A549 (cell line): ENCODE measurements around the gene SUCLA2. TPM values are rescaled to one million over a fixed set of nuclear protein-coding genes. Genes with fewer than 3 reads are reported as not detected.

Source experiments
- ATAC-seq, 2 experiments: fragments of 200-7000 bp in 1 of 2; fragments of >200 bp in 1 of 2; cut with Nextera tagmentation in 1 of 2; cut with Tn5 transposase in 1 of 2; 3 replicates each; pipeline versions ENCODE4 v1.8.0 to v1.9.1; 2018 to 2020; ENCODE audit warnings: mild to moderate bottlenecking in 1 of 2, moderate library complexity in 1 of 2
- CTCF ChIA-PET: fragments of 300-600 bp; sonication (Branson Sonifier 250); formaldehyde crosslinking; extraction: SDS; loops from one replicate; lab custom pipeline; 2021; ENCODE audit warnings: antibody characterized with exemption, inconsistent platforms; lab: Yijun Ruan, JAX
- POLR2A ChIA-PET: fragments of 350-600 bp; formaldehyde crosslinking; extraction: SDS; loops from one replicate; lab custom pipeline; 2021; ENCODE audit warnings: antibody characterized with exemption, inconsistent platforms; lab: Yijun Ruan, JAX
- DNase-seq, 2 experiments: peaks; one replicate each; pipeline versions ENCODE4 v3.0.0 to v3.0.0-alpha.2; 2011 to 2016; ENCODE audit warnings: low read depth in 1 of 2, low spot score in 1 of 2
- FAIRE-seq: peaks from 2 replicates; lab custom pipeline; 2011; peaks lifted over from hg19 to GRCh38; lab: Jason Lieb, UNC
- H3K27ac ChIP-seq, 2 experiments: fragments of >200 bp; sonication (Bioruptor Twin); formaldehyde crosslinking; 3 replicates each; pipeline ENCODE4 v1.5.1; 2016 to 2017
- H3K4me1 ChIP-seq: fragments of >200 bp; sonication (Bioruptor Twin); formaldehyde crosslinking; 3 replicates; pipeline ENCODE4 v1.6.1; 2016
- H3K4me2 ChIP-seq: fragments of >200 bp; sonication (Bioruptor Twin); formaldehyde crosslinking; 3 replicates; pipeline ENCODE4 v1.6.1; 2016
- H3K4me3 ChIP-seq: fragments of >200 bp; sonication (Bioruptor Twin); formaldehyde crosslinking; 3 replicates; pipeline ENCODE4 v1.5.1; 2016
- H3K9me3 ChIP-seq: fragments of >200 bp; sonication (Bioruptor Twin); formaldehyde crosslinking; 3 replicates; pipeline ENCODE4 v1.6.1; 2016
- CEBPB ChIP-seq, 2 experiments: fragments of >200 bp in 1 of 2; sonication (Bioruptor Twin) in 1 of 2; formaldehyde crosslinking in 1 of 2; IDR thresholded peaks; 2 replicates each; pipeline ENCODE4 v1.6.1; 2012 to 2016
- CHD4 ChIP-seq: fragments of 200-600 bp; sonication (generic); IDR thresholded peaks from 2 replicates; pipeline ENCODE4 v1.6.1; 2016; ENCODE audit warnings: antibody characterized with exemption, mild to moderate bottlenecking, borderline replicate concordance
- EHF ChIP-seq: fragments of 250-450 bp; sonication (Bioruptor Pico); IDR thresholded peaks from 2 replicates; pipeline ENCODE4 v1.5.0; 2020; ENCODE audit warnings: mild to moderate bottlenecking
- EHMT2 ChIP-seq: fragments of 200-600 bp; sonication (generic); IDR thresholded peaks from 2 replicates; pipeline ENCODE4 v1.6.1; 2016; ENCODE audit warnings: antibody characterized with exemption, low read depth, mild to moderate bottlenecking, moderate library complexity
- ESRRA ChIP-seq: fragments of 150-350 bp; IDR thresholded peaks from 2 replicates; pipeline ENCODE4 v1.6.1; 2014; ENCODE audit warnings: mild to moderate bottlenecking, low read length, borderline replicate concordance
- FOSB ChIP-seq: fragments of 250-450 bp; sonication (Bioruptor Pico); IDR thresholded peaks from 2 replicates; pipeline ENCODE4 v1.5.0; 2020; ENCODE audit warnings: mild to moderate bottlenecking, moderate library complexity
- FOXS1 ChIP-seq: fragments of 250-450 bp; sonication (Bioruptor Pico); IDR thresholded peaks from 2 replicates; pipeline ENCODE4 v1.5.0; 2020; ENCODE audit warnings: mild to moderate bottlenecking, moderate library complexity
- GATA3 ChIP-seq: IDR thresholded peaks from 2 replicates; pipeline ENCODE4 v1.6.1; 2012; ENCODE audit warnings: borderline replicate concordance
- HEYL ChIP-seq: fragments of 250-450 bp; sonication (Bioruptor Pico); IDR thresholded peaks from 2 replicates; pipeline ENCODE4 v1.8.0; 2021; ENCODE audit warnings: mild to moderate bottlenecking, moderate library complexity
- HOXB5 ChIP-seq: fragments of 250-450 bp; sonication (Bioruptor Pico); IDR thresholded peaks from 2 replicates; pipeline ENCODE4 v1.5.0; 2020; ENCODE audit warnings: mild to moderate bottlenecking, moderate library complexity
- JUN ChIP-seq, 2 experiments: fragments of >200 bp; sonication (Bioruptor Twin); formaldehyde crosslinking; IDR thresholded peaks; 2 replicates in 1 of 2; 3 replicates in 1 of 2; pipeline ENCODE4 v1.6.1; 2016 to 2017
- JUNB ChIP-seq: fragments of >200 bp; sonication (Bioruptor Twin); formaldehyde crosslinking; IDR thresholded peaks from 2 replicates; pipeline ENCODE4 v1.6.1; 2016
- KDM1A ChIP-seq: fragments of 200-600 bp; sonication (generic); IDR thresholded peaks from 2 replicates; pipeline ENCODE4 v1.6.1; 2016; ENCODE audit warnings: low read depth, mild to moderate bottlenecking
- MAZ ChIP-seq: fragments of 150-350 bp; IDR thresholded peaks from 2 replicates; pipeline ENCODE4 v1.6.1; 2014; ENCODE audit warnings: antibody characterized with exemption, low read depth, low read length, borderline replicate concordance
- MYC ChIP-seq: IDR thresholded peaks from 2 replicates; pipeline ENCODE4 v1.6.1; 2012; ENCODE audit warnings: mild to moderate bottlenecking, inconsistent platforms, low read length, improper control_type of control experiment, borderline replicate concordance
- NPAS2 ChIP-seq: fragments of 250-450 bp; sonication (Bioruptor Pico); IDR thresholded peaks from 2 replicates; pipeline ENCODE4 v1.8.0; 2022; ENCODE audit warnings: mild to moderate bottlenecking, moderate library complexity, borderline replicate concordance
- POLR2AphosphoS2 ChIP-seq: conservative IDR thresholded peaks from 2 replicates; pipeline ENCODE4 v1.6.1; 2012; ENCODE audit warnings: low read length, improper control_type of control experiment, inconsistent platforms
- RAD21 ChIP-seq, 2 experiments: fragments of >200 bp in 1 of 2; sonication (Bioruptor Twin) in 1 of 2; formaldehyde crosslinking in 1 of 2; IDR thresholded peaks in 1 of 2; conservative IDR thresholded peaks in 1 of 2; 2 replicates in 1 of 2; 3 replicates in 1 of 2; pipeline ENCODE4 v1.6.1; 2012 to 2018; ENCODE audit warnings: inconsistent platforms in 1 of 2
- RCOR1 ChIP-seq: fragments of 150-350 bp; IDR thresholded peaks from 2 replicates; pipeline ENCODE4 v1.6.1; 2014; ENCODE audit warnings: antibody characterized with exemption, low read length, low read depth
- RFX5 ChIP-seq: fragments of 450-650 bp; IDR thresholded peaks from 2 replicates; pipeline ENCODE4 v1.7.1; 2014; ENCODE audit warnings: antibody characterized with exemption, mild to moderate bottlenecking, moderate library complexity
- ZC3H11A ChIP-seq: fragments of 450-650 bp; IDR thresholded peaks from 2 replicates; pipeline ENCODE4 v1.6.1; 2014; ENCODE audit warnings: antibody characterized with exemption, mild to moderate bottlenecking
- ZSCAN20 ChIP-seq: fragments of 250-450 bp; sonication (Bioruptor Pico); IDR thresholded peaks from 2 replicates; pipeline ENCODE4 v1.8.0; 2022; ENCODE audit warnings: mild to moderate bottlenecking, moderate library complexity
- WGBS: methylation state at CpG from one replicate; pipeline ENCODE4 v1.1.6; 2017; ENCODE audit errors: missing lambda C conversion rate; 5-methylcytosine and 5-hydroxymethylcytosine counted together
- polyA plus RNA-seq, 4 experiments: library from polyadenylated mRNA; depleted of rRNA in 3 of 4; stranded (reverse); fragments of >200 nt; fragmentation: RNase III in 1 of 4; extraction: RNeasy Plus Mini Kit Qiagen cat#74134 plus additional on column Dnase treatment in 1 of 4; gene quantifications; 2 replicates in 3 of 4; 3 replicates in 1 of 4; pipeline ENCODE4 v1.2.3, GENCODE V29; 2011 to 2017
- TF ChIP-seq, protein P1 (sequence below): fragments of 150-350 bp; IDR thresholded peaks from 2 replicates; pipeline ENCODE4 v1.6.1; 2014; ENCODE audit warnings: low read depth, mild to moderate bottlenecking, low read length
- TF ChIP-seq, protein P2 (sequence below): fragments of 450-650 bp; IDR thresholded peaks from 2 replicates; pipeline ENCODE4 v1.6.1; 2014; ENCODE audit warnings: antibody characterized with exemption
- TF ChIP-seq, protein P3 (sequence below): fragments of >200 bp; sonication (Bioruptor Twin); formaldehyde crosslinking; IDR thresholded peaks from 2 replicates; pipeline ENCODE4 v1.6.1; 2016
- TF ChIP-seq, protein P4 (sequence below): fragments of 250-450 bp; sonication (Bioruptor Pico); IDR thresholded peaks from 2 replicates; pipeline ENCODE4 v1.5.0; 2021; ENCODE audit warnings: mild to moderate bottlenecking, moderate library complexity, borderline replicate concordance

SUCLA2 gene
- polyA plus RNA-seq, 2 of the 4 experiments (the other 2 are of a cell fraction) = 52.6 to 65.4 TPM

DNA sequence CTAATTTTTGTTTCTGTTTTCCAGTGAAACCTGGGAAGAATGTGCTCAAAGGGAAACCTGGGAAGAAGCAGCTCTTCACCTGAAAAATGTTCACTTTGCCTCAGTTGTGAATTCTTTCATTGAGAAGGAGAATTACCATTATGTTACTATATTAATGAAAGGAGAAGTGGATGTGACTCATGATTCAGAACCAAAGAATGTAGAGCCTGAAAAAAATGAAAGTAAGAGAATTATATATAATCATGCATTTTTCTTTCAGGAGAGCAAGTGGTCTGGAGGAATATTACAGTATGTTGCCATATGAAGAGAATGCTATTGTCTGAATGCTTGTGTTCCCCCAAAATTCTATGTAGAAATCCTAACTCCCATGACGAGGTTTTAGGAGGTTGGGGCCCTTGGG is 39.8 kb upstream of the SUCLA2 start:
- FAIRE-seq (no peak), DNase-seq (no peak), ATAC-seq (no peak)
- ChIA-PET POLR2A (no interaction called here), CTCF (no interaction called here)
- no peak overlapping the region for H3K4me2 ChIP-seq
- no peak overlapping the region for H3K27ac ChIP-seq
- H3K4me1 ChIP-seq = peaks cover 18% of the 10 kb centered on the region; the same call in 2 of the 3 replicates
- H3K4me3 ChIP-seq = no peak overlapping the region
- 89% methylated on average over 1 of the region's 1 CpG for WGBS
- no peaks in the 10 kb centered on the region for H3K9me3 ChIP-seq
- TF ChIP-seq ZC3H11A = no peak
- TF ChIP-seq CHD4 = no peak
- TF ChIP-seq ZSCAN20 (CRISPR knock-in tag) = no peak
- no peak for TF ChIP-seq HOXB5 (CRISPR knock-in tag)
- TF ChIP-seq JUNB = no peak
- no peak for TF ChIP-seq KDM1A
- TF ChIP-seq RCOR1 = no peak
- no peak for TF ChIP-seq CEBPB (IDR thresholded peaks at IDR 0.05)
- TF ChIP-seq HEYL = no peak
- TF ChIP-seq, all 56 proteins: peak for 0

DNA sequence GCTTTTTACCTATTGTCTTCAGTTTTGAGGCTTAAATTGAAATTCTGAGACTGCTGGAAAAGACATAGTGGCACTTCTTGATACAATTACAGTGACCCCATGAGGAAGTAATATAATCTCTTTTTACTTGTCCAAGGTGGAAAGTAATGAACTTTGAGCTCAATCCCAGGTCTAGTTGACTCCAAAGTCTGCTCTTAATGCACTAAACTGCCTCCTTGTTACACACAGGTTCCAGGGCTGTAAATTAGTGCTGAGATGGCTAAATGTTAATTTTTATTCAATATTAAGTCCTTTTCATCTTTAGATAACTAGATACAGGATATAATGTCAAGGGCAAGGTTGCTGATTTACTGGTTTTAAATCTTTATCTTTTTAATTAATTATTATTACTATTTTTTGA is 39.0 kb upstream of the SUCLA2 start:
- ATAC-seq = no peak
- DNase-seq = no peak
- TF ChIP-seq NPAS2 = no peak
- TF ChIP-seq, all 56 proteins: peak for 0
- H3K27ac ChIP-seq = no peak overlapping the region
- FAIRE-seq = no peak
- H3K4me2 ChIP-seq = no peak overlapping the region
- H3K4me3 ChIP-seq = no peak overlapping the region
- CTCF ChIA-PET = interaction anchor here (1.2 kb wide), 1 partner anchor 56 kb away, joined by 3 read pairs; no protein-coding TSS in a partner anchor
- H3K4me1 ChIP-seq = peaks cover 18% of the 10 kb centered on the region; the same call in 2 of the 3 replicates
- POLR2A ChIA-PET = no interaction called here
- no peaks in the 10 kb centered on the region for H3K9me3 ChIP-seq

DNA sequence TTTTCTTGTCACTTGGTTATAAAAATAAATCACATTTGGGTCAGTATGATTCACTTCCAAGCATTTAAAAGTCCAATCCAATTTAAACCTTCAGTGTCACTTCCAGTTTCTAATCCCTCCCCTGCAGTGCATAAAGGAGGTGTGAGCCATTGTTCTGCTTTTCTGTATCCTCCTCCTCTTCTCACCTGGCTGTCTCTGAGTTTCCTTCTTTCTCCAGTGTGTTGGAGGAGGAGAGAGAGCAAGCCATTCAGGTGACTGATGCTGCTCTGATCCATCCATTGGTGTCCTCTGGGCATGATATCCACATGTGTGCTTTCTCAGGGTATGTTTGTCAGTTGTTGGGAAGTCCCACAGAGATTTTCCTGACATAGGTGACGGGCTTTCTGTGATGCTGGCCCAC is 37.7 kb upstream of the SUCLA2 start:
- 100% methylated on average over 1 of the region's 1 CpG for WGBS
- no peak for ATAC-seq
- no peak for FAIRE-seq
- DNase-seq = no peak
- H3K27ac ChIP-seq = peak overlapping the region; percentile 97 to 98; a peak in 4 of 6 replicates
- no peaks in the 10 kb centered on the region for H3K9me3 ChIP-seq
- CTCF ChIA-PET = interaction anchor here (0.9 to 3.2 kb wide), 14 partner anchors 9 to 110 kb away, joined by 3 to 36 read pairs (median 7); partner anchors contain the start of gene MED4
- TF ChIP-seq FOSB (CRISPR knock-in tag) = no peak
- no peak for TF ChIP-seq MYC
- TF ChIP-seq ESRRA = no peak
- TF ChIP-seq RAD21 (conservative IDR thresholded peaks at IDR 0.05 in 1 of 2, IDR thresholded peaks at IDR 0.05 in 1 of 2) = no peak
- TF ChIP-seq MAZ = no peak
- TF ChIP-seq, all 56 proteins: peak for 0
- H3K4me3 ChIP-seq = peak overlapping the region; percentile 69
- H3K4me1 ChIP-seq = peaks cover 16% of the 10 kb centered on the region; the same call in 2 of the 3 replicates
- H3K4me2 ChIP-seq = peak overlapping the region; percentile 52
- POLR2A ChIA-PET = interaction anchor here (0.6 to 2.1 kb wide), 4 partner anchors 8 to 116 kb away, joined by 3 to 16 read pairs (median 6); partner anchors contain the start of gene SUCLA2

DNA sequence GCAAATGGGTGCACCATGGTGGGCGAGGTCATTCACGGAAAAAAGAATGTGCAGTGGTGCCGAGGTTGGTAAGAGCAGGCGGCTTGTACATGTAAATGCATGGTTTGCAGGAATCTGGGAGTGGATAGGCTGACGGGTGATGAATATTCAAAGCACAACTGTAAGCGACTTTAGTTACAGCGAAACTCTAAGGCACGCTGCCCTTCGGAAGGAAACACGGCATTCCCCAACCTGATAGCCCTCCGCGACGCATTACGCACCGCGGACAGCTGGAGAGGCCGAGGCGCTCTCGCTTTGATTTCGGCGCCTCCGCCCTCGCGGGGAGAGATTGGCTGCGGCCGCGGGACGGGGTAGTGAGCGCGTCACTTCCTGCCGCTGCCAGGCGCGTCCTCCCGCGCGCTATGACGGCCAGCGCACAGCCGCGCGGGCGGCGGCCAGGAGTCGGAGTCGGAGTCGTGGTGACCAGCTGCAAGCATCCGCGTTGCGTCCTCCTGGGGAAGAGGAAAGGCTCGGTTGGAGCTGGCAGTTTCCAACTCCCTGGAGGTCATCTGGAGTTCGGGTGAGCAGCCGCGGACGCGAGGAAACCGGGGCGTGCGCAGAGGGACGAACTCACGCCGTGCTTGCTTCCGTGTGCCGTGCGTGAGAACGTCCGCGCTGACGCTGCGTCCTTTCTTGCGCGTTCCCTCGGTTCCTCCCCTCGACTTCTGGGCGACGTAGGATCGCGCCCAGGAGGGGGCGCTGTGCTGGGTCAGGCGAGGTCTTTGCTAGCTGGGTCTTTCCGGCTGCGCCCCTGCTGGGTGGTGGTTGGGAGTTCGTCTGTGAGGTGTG is 36.5 kb upstream of the SUCLA2 start, which contains the start of gene NUDT15:
Gene NUDT15 (plus strand): TSS at position 381 of the 828 bp plus-strand sequence. CDS start 21 bp downstream, at position 402.
- POLR2A ChIA-PET = interaction anchor here (0.6 to 2.1 kb wide), 15 partner anchors 10 to 1064 kb away, joined by 3 to 19 read pairs (median 4); partner anchors contain the start of genes ITM2B, MED4 and SUCLA2
- peak within 1 kb of the TSS; percentile 88 for H3K4me2 ChIP-seq
- peak; percentile 96 to 98 for ATAC-seq
- DNase-seq = peak; percentile 88 to 96
- H3K9me3 ChIP-seq = no peaks in the 10 kb centered on the region
- 6% methylated on average over 10 of the region's 82 CpGs for WGBS
- peak within 1 kb of the TSS; percentile 69 for H3K4me3 ChIP-seq
- FAIRE-seq = no peak
- CTCF ChIA-PET = interaction anchor here (0.7 to 3.2 kb wide), 26 partner anchors 10 to 732 kb away, joined by 3 to 36 read pairs (median 5); partner anchors contain the start of genes ITM2B and MED4
- peaks cover 16% of the 10 kb centered on the region; the same call in 2 of the 3 replicates for H3K4me1 ChIP-seq
- peak within 1 kb of the TSS; percentile 97 to 98 for H3K27ac ChIP-seq
- TF ChIP-seq FOXS1 (CRISPR knock-in tag) = no peak
- no peak for TF ChIP-seq GATA3
- TF ChIP-seq RFX5 = no peak
- TF ChIP-seq JUN (IDR thresholded peaks at IDR 0.05) = peak; percentile 84 to 96
- TF ChIP-seq RCOR1 = no peak
- TF ChIP-seq, protein P1, sequence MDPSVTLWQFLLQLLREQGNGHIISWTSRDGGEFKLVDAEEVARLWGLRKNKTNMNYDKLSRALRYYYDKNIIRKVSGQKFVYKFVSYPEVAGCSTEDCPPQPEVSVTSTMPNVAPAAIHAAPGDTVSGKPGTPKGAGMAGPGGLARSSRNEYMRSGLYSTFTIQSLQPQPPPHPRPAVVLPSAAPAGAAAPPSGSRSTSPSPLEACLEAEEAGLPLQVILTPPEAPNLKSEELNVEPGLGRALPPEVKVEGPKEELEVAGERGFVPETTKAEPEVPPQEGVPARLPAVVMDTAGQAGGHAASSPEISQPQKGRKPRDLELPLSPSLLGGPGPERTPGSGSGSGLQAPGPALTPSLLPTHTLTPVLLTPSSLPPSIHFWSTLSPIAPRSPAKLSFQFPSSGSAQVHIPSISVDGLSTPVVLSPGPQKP = no peak
- no peak for TF ChIP-seq EHMT2
- TF ChIP-seq, protein P2, sequence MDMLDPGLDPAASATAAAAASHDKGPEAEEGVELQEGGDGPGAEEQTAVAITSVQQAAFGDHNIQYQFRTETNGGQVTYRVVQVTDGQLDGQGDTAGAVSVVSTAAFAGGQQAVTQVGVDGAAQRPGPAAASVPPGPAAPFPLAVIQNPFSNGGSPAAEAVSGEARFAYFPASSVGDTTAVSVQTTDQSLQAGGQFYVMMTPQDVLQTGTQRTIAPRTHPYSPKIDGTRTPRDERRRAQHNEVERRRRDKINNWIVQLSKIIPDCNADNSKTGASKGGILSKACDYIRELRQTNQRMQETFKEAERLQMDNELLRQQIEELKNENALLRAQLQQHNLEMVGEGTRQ = no peak
- TF ChIP-seq RAD21 (conservative IDR thresholded peaks at IDR 0.05 in 1 of 2, IDR thresholded peaks at IDR 0.05 in 1 of 2) = peak; percentile 40 to 42; a peak in 3 of 5 replicates
- TF ChIP-seq CHD4 = no peak
- TF ChIP-seq, protein P3, sequence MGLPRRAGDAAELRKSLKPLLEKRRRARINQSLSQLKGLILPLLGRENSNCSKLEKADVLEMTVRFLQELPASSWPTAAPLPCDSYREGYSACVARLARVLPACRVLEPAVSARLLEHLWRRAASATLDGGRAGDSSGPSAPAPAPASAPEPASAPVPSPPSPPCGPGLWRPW = no peak
- TF ChIP-seq, protein P4, sequence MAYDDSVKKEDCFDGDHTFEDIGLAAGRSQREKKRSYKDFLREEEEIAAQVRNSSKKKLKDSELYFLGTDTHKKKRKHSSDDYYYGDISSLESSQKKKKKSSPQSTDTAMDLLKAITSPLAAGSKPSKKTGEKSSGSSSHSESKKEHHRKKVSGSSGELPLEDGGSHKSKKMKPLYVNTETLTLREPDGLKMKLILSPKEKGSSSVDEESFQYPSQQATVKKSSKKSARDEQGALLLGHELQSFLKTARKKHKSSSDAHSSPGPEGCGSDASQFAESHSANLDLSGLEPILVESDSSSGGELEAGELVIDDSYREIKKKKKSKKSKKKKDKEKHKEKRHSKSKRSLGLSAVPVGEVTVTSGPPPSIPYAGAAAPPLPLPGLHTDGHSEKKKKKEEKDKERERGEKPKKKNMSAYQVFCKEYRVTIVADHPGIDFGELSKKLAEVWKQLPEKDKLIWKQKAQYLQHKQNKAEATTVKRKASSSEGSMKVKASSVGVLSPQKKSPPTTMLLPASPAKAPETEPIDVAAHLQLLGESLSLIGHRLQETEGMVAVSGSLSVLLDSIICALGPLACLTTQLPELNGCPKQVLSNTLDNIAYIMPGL = no peak
- no peak for TF ChIP-seq EHF (CRISPR knock-in tag)
- no peak for TF ChIP-seq POLR2AphosphoS2
